C4-2B (cell line): ENCODE measurements around the gene RALGAPB.

ENCODE experiments used
- H3K27ac ChIP-seq: fragments of 450-650 bp; 2 replicates; pipeline ENCODE4 v1.5.1; 2017
- ZFX ChIP-seq: fragments of 450-650 bp; IDR thresholded peaks from 2 replicates; pipeline ENCODE4 v1.6.1; 2017
- TF ChIP-seq, protein P1 (sequence below): fragments of 450-650 bp; conservative IDR thresholded peaks from 2 replicates; pipeline ENCODE4 v1.5.1; 2017; ENCODE audit warnings: mild to moderate bottlenecking

The RALGAPB gene

GRCh38 chr20:38429301-38429700, 43.3 kb upstream of the RALGAPB start:
- H3K27ac ChIP-seq = 0 out of 2 replicates have a peak overlapping the region, but pooled peaks have one; percentile 2
- TF ChIP-seq, protein P1, sequence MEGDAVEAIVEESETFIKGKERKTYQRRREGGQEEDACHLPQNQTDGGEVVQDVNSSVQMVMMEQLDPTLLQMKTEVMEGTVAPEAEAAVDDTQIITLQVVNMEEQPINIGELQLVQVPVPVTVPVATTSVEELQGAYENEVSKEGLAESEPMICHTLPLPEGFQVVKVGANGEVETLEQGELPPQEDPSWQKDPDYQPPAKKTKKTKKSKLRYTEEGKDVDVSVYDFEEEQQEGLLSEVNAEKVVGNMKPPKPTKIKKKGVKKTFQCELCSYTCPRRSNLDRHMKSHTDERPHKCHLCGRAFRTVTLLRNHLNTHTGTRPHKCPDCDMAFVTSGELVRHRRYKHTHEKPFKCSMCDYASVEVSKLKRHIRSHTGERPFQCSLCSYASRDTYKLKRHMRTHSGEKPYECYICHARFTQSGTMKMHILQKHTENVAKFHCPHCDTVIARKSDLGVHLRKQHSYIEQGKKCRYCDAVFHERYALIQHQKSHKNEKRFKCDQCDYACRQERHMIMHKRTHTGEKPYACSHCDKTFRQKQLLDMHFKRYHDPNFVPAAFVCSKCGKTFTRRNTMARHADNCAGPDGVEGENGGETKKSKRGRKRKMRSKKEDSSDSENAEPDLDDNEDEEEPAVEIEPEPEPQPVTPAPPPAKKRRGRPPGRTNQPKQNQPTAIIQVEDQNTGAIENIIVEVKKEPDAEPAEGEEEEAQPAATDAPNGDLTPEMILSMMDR = no peak
- no peak for TF ChIP-seq ZFX

DNA sequence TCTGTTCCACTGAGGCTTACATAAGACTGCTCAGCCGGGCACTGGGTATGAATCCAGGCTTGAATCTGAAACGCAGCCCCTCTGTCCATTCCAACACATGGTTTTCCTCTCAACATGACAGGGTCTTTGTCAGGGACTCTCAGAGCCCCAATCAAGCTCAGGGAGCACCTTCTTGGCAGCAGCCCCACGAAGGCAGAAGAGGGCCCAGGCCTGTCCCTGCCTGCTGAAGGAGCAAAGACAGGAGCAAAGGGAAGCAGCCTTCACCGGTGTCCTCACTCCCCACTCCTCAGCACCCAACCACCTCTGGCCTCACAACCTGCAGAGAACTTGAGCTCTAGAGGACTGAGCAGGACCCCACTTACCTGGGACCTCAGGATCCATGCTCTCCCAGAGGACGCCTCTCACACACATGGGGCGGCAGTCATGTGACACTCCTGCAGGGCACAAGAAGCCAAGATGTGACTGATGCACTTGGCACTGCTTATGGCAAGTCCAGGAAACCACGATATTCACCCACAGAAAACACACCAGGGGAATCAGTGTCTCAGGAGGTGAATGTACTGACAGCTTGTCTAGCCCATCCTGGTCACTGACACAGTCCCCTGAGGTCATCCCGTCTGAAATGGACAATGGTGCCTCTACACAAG, 41.8 kb upstream of the RALGAPB start:
- H3K27ac ChIP-seq = no peak overlapping the region
- TF ChIP-seq ZFX = no peak
- TF ChIP-seq, protein P1 = no peak

DNA sequence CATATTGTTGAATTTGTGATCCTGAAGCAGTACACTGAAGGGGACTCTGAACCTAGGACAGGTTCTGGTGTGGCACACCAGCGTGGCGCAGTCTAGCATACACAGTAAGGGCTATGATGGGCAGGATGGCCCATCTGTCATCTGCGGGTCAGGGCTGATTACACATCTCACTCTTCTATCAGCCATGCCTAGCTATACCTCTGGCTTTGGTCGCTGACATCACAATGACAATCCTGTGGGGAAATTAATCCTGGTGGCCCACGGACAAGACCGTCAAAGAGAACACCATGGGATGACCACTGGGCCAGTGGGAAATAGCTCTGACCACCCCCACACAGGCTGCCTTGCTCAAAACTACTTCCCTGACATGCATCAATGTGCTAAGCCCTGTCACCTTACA, 40.4 kb upstream of the RALGAPB start:
- H3K27ac ChIP-seq = no peak overlapping the region
- TF ChIP-seq, protein P1 = no peak
- TF ChIP-seq ZFX = no peak

DNA sequence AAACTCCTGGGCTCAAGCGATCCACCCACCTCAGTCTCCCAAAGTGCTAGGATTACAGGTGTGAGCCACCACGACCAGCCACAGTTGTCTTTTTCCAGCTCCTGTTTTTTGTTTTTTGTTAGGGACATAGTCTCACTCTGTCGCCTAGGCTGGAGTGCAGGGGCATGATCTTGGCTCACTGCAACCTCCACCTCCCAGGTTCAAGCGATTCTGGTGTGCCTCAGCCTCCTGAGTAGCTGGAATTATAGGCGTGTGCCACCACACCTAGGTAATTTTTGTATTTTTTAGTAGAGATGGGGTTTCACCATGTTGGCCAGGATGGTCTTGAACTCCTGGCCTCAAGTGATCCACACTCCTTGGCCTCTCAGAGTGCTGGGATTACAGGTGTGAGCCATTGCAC, 39.8 kb upstream of the RALGAPB start:
- H3K27ac ChIP-seq = peak overlapping the region; percentile 98; the same call in 1 of the 2 replicates

GRCh38 chr20:38433304-38433972, 39.2 kb upstream of the RALGAPB start:
- H3K27ac ChIP-seq = peak overlapping the region; percentile 98
- no peak for TF ChIP-seq ZFX
- TF ChIP-seq, protein P1 = no peak

GRCh38 chr20:38434301-38434741, 38.3 kb upstream of the RALGAPB start:
- TF ChIP-seq ZFX = no peak
- TF ChIP-seq, protein P1 = no peak
- H3K27ac ChIP-seq = peak overlapping the region; percentile 98

DNA sequence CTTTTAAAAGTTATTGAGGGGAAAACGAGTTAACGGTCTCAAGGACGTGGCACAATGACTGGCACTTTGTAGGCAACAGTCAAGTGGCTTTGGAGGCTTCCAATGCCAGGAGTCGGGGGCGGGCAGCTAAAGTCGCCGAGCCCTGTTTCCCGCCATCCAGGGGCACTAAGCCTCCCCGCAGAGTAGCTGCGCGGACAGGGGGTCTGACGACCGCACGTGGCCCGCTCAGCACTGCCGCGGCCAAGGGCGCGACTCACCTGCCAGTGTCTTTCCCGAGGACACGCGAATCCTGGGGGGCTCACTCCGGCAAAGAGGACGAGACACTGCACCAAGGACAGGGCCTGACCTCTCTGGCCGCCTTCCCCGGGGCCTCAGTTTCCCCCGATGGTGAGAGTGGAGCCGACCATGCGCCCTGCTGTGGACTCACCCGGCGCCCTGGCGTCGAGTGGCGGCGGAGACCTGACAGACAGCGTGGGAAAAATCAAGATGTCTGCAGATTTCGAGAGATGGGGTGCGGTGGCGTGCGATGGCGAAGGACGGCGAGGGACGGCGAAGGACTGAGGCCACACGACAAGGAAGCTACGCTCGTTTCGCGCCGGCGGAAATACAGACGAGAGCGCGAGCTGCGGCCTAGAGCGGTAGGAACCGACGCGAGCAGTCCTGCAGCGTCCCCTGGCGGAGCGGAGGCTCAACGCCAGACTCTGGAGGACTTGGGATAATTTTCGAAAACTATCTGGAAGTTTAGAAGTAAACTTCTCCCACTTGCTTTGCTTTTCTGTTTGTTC, 37.7 kb upstream of the RALGAPB start, which contains the start of gene SNHG17:
Gene SNHG17 (minus strand): TSS at position 559 of the 785 bp plus-strand sequence.
- peak within 1 kb of the TSS; percentile 98 for H3K27ac ChIP-seq
- peak; percentile 78; the same call in 1 of the 2 replicates for TF ChIP-seq ZFX
- TF ChIP-seq, protein P1 = peak; percentile 100
